DOHH2 (cell line): ENCODE data around the gene C19orf33.
A peak's percentile ranks its signal among the peaks of the same experiment; 100 is the strongest.

ENCODE experiments used
- H3F3A ChIP-seq: fragments of 200-600 bp; sonication (generic), shearing (Covaris generic); 2 replicates; pipeline ENCODE4 v1.6.0; 2016; ENCODE audit warnings: antibody characterized with exemption, mild to moderate bottlenecking; ENCODE audit not compliant: control insufficient read depth, insufficient read depth
- H3K27ac ChIP-seq: fragments of 200-600 bp; sonication (generic); 2 replicates; pipeline ENCODE4 v1.5.1; 2014; ENCODE audit warnings: low read depth, mild to moderate bottlenecking, low read length, moderate library complexity
- H3K27me3 ChIP-seq: fragments of 200-600 bp; sonication (generic); 2 replicates; pipeline ENCODE4 v1.6.1; 2014; ENCODE audit warnings: mild to moderate bottlenecking, low read length, mixed read lengths; ENCODE audit not compliant: control insufficient read depth
- H3K36me3 ChIP-seq: fragments of 200-600 bp; sonication (generic); 2 replicates; pipeline ENCODE4 v1.6.1; 2014; ENCODE audit warnings: mild to moderate bottlenecking, low read length, moderate library complexity, mixed read lengths; ENCODE audit not compliant: control insufficient read depth
- H3K4me1 ChIP-seq: fragments of 200-600 bp; sonication (generic); 2 replicates; pipeline ENCODE4 v1.6.1; 2014; ENCODE audit warnings: mild to moderate bottlenecking, low read length, mixed read lengths; ENCODE audit not compliant: control insufficient read depth
- H3K4me2 ChIP-seq: fragments of 200-600 bp; sonication (generic); 2 replicates; pipeline ENCODE4 v1.6.0; 2014; ENCODE audit warnings: mild to moderate bottlenecking, low read length, moderate library complexity
- H3K4me3 ChIP-seq: fragments of 200-600 bp; sonication (generic); 2 replicates; pipeline ENCODE4 v1.5.1; 2014; ENCODE audit warnings: mild to moderate bottlenecking, low read length, mixed read lengths
- H3K79me2 ChIP-seq: fragments of 200-600 bp; sonication (generic); 2 replicates; pipeline ENCODE4 v1.6.1; 2014; ENCODE audit warnings: mild to moderate bottlenecking, low read length, mixed read lengths; ENCODE audit not compliant: control insufficient read depth
- H3K9me2 ChIP-seq: fragments of 200-600 bp; sonication (generic); replicated peaks from 2 replicates; pipeline ENCODE4 v1.6.1; 2014; ENCODE audit warnings: mild to moderate bottlenecking, low read length, mixed read lengths; ENCODE audit not compliant: control insufficient read depth
- H3K9me3 ChIP-seq: fragments of 200-600 bp; sonication (generic); 2 replicates; pipeline ENCODE4 v1.6.1; 2014; ENCODE audit warnings: antibody characterized with exemption, low read length, mixed read lengths; ENCODE audit not compliant: control insufficient read depth, insufficient read depth
- H4K20me1 ChIP-seq: fragments of 200-600 bp; sonication (generic); 2 replicates; pipeline ENCODE4 v1.6.0; 2014; ENCODE audit warnings: low read depth, mild to moderate bottlenecking, antibody characterized with exemption, low read length, moderate library complexity; ENCODE audit not compliant: control insufficient read depth, insufficient read depth
- CTCF ChIP-seq: fragments of 200-600 bp; sonication (generic); IDR thresholded peaks from one replicate; pipeline ENCODE4 v1.5.1; 2014; ENCODE audit warnings: antibody characterized with exemption, mild to moderate bottlenecking, low read depth, low read length; ENCODE audit not compliant: poor library complexity, severe bottlenecking
- EZH2phosphoT487 ChIP-seq: fragments of 200-600 bp; sonication (generic); IDR thresholded peaks from 2 replicates; pipeline ENCODE4 v1.6.1; 2017; ENCODE audit warnings: borderline replicate concordance, mild to moderate bottlenecking, antibody characterized with exemption, low read length, moderate library complexity, mixed read lengths

The C19orf33 gene

GRCh38 chr19:38262585-38263268 is 41.3 kb upstream of the C19orf33 start:
- Histone ChIP-seq H3K4me2 (no peak overlapping the region), H3K4me1 (peaks cover 24% of the 10 kb centered on the region), H3K27me3 (peaks cover 5% of the 10 kb centered on the region), H3K27ac (no peak overlapping the region), H3K36me3 (no peaks in the 10 kb centered on the region), H3F3A (peaks cover 6% of the 10 kb centered on the region), H3K9me3 (no peaks in the 10 kb centered on the region), H4K20me1 (no peaks in the 10 kb centered on the region), H3K79me2 (no peaks in the 10 kb centered on the region), H3K4me3 (no peak overlapping the region), H3K9me2 (no peaks in the 10 kb centered on the region)
- no peak for TF ChIP-seq CTCF
- no peak for TF ChIP-seq EZH2phosphoT487

- Histone ChIP-seq H3K4me1 (peaks cover 24% of the 10 kb centered on the region), H3K36me3 (no peaks in the 10 kb centered on the region)
Observed at GRCh38 chr19:38263689-38264485, 40.2 kb upstream of the C19orf33 start.

GRCh38 chr19:38264486-38265212 is 39.4 kb upstream of the C19orf33 start, which contains the start of gene SPINT2:
Gene SPINT2 (plus strand): TSS chr19:38264573. CDS start chr19:38264893, 320 bp downstream.
- no peak for TF ChIP-seq CTCF
- no peak for TF ChIP-seq EZH2phosphoT487
- peaks cover 6% of the 10 kb centered on the region for H3F3A ChIP-seq
- H3K9me2 ChIP-seq = no peaks in the 10 kb centered on the region
- H3K79me2 ChIP-seq = no peaks in the 10 kb centered on the region
- 0 out of 2 replicates have a peak within 1 kb of the TSS, but pooled peaks have one; percentile 22 for H3K27ac ChIP-seq
- H4K20me1 ChIP-seq = no peaks in the 10 kb centered on the region
- peak within 1 kb of the TSS; percentile 80 for H3K4me2 ChIP-seq
- H3K36me3 ChIP-seq = no peaks in the 10 kb centered on the region
- H3K27me3 ChIP-seq = peaks cover 5% of the 10 kb centered on the region
- peaks cover 24% of the 10 kb centered on the region for H3K4me1 ChIP-seq
- H3K4me3 ChIP-seq = peak within 1 kb of the TSS; percentile 80
- H3K9me3 ChIP-seq = no peaks in the 10 kb centered on the region

More at GRCh38 chr19:38263689-38264485, 40.2 kb upstream of the C19orf33 start:
- H3K4me2 ChIP-seq = peak overlapping the region; percentile 80
- no peaks in the 10 kb centered on the region for H4K20me1 ChIP-seq
- no peak overlapping the region for H3K27ac ChIP-seq
- no peaks in the 10 kb centered on the region for H3K79me2 ChIP-seq
- peaks cover 5% of the 10 kb centered on the region for H3K27me3 ChIP-seq
- peaks cover 6% of the 10 kb centered on the region for H3F3A ChIP-seq
- TF ChIP-seq CTCF (no peak), EZH2phosphoT487 (no peak)
- no peaks in the 10 kb centered on the region for H3K9me3 ChIP-seq
- peak overlapping the region; percentile 80 for H3K4me3 ChIP-seq
- H3K9me2 ChIP-seq = no peaks in the 10 kb centered on the region
